GM10248 (cell line): Measurements from ENCODE around the gene POLR3A.

Experiments used
- CTCF ChIA-PET: fragments of 300-600 bp; sonication (Branson Sonifier 250); formaldehyde crosslinking; extraction: SDS; loops from one replicate; lab custom pipeline; 2021; ENCODE audit warnings: antibody characterized with exemption; lab: Yijun Ruan, JAX
- POLR2A ChIA-PET: fragments of 350-650 bp; sonication (Branson Sonifier 250); formaldehyde crosslinking; extraction: SDS; loops from one replicate; lab custom pipeline; 2020; ENCODE audit warnings: antibody characterized with exemption; lab: Yijun Ruan, JAX
- DNase-seq: peaks from one replicate; pipeline ENCODE4 v3.0.0; 2012; ENCODE audit errors: extremely low spot score
- TF ChIP-seq, protein P1 (sequence below): IDR thresholded peaks from 2 replicates; pipeline ENCODE4 v1.5.1; 2012; ENCODE audit warnings: mild to moderate bottlenecking, low read depth; ENCODE audit errors: extremely low read depth, missing control alignments, control extremely low read depth

Gene POLR3A

DNA sequence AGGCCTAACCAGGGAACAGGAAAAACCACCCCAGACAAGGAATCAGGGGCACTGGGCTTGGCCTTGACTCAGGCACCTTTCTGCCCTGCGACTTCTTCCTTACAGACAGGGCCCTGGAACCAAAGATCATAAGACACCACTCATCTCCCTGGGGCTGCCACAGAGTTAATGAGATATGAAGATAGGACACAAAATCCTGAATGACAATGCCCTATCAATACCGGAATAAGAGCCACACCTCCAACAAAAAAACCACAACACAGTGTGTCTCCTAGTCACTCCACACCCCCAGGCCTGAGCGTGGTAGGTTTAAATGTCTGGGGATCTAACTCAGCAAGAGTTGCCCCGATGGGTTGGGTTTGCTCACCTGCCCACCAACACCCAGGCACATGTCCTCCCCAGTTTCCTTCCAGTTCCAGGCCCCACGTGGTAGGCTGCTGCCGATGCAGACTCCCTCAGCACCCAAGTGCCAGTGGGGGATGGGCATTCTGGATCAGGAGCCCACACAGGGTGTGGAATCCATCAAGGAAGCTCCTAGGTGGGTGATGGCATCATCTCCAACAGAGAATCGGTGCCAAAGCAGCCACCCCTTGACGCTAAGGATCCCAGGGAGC, 106.6 kb downstream of the POLR3A start:
- TF ChIP-seq, protein P1, sequence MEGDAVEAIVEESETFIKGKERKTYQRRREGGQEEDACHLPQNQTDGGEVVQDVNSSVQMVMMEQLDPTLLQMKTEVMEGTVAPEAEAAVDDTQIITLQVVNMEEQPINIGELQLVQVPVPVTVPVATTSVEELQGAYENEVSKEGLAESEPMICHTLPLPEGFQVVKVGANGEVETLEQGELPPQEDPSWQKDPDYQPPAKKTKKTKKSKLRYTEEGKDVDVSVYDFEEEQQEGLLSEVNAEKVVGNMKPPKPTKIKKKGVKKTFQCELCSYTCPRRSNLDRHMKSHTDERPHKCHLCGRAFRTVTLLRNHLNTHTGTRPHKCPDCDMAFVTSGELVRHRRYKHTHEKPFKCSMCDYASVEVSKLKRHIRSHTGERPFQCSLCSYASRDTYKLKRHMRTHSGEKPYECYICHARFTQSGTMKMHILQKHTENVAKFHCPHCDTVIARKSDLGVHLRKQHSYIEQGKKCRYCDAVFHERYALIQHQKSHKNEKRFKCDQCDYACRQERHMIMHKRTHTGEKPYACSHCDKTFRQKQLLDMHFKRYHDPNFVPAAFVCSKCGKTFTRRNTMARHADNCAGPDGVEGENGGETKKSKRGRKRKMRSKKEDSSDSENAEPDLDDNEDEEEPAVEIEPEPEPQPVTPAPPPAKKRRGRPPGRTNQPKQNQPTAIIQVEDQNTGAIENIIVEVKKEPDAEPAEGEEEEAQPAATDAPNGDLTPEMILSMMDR: no peak
- DNase-seq: no peak
- CTCF ChIA-PET: interaction anchor here (1.0 to 1.5 kb wide), 3 partner anchors 9 to 46 kb away, joined by 3 to 4 read pairs (median 4); no protein-coding TSS in a partner anchor
- POLR2A ChIA-PET: no interaction called here

DNA sequence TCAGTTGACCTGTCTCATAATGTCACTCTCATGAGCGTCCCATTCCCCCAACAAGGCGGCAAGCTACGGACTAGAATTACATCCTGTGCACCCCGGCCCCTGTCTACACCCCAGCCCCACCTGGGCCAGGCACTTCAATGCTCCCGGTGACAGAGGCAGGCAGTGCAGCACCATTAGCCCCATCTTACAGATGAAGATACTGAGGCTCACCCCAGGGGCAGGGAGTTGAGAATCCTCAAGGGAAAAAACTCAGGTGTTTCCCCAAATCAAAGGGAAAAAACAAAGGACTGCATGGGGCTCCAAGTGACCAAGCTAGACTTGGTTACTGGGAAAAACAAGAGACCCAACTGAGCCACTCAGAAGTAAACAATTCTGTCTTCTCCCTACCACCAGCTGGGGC, 107.3 kb downstream of the POLR3A start:
- CTCF ChIA-PET: interaction anchor here (1.0 to 1.5 kb wide), 2 partner anchors 10 to 47 kb away, joined by 4 read pairs; no protein-coding TSS in a partner anchor

DNA sequence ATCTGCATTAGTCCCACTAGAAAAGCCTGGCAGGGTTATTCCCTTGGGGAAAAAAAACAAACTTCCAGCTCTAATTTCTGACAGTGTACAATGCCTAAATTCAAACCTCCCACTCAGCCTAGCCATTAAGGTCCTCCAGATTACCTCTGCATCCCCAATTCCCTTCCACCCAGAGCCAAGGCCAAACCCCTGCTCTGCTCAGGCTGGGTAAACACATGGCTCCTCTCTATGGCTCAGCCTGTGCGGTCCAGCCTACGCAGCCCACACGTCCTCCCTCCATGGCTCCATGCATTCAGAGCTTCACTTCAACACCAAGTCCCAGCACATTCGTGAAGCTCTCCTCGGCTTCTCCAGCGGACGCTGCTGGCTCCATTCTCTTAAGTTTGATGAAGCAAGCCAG, 107.9 kb downstream of the POLR3A start:
- no peak for DNase-seq
- TF ChIP-seq, protein P1: no peak
- ChIA-PET POLR2A (no interaction called here), CTCF (interaction anchor here (1.0 to 1.5 kb wide), 4 partner anchors 10 to 47 kb away, joined by 4 read pairs; no protein-coding TSS in a partner anchor)

More for the DNA sequence above, 107.3 kb downstream of the POLR3A start:
- POLR2A ChIA-PET: no interaction called here
- TF ChIP-seq, protein P1: no peak
- no peak for DNase-seq

DNA sequence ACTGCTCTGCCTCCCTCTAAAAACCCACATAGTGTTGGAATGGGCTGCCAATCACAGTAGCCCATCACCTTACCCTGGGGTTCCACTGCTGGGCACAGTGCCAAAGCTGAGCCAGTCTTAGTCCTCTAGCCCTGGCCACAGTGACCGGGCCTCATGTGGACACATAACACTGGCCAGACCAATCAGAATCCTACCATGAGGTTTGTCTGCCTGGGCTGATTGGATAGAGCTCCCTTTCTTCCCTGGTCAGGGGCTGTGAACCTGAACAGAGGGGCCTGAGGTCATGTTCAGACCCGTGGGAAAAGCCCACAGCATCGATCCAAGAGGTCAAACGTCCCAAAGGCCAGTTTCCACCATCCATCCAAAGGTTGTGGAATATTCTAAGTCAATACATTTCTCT, 108.8 kb downstream of the POLR3A start:
- ChIA-PET POLR2A (no interaction called here), CTCF (interaction anchor here (1.2 to 1.5 kb wide), 2 partner anchors 9 to 14 kb away, joined by 4 read pairs; no protein-coding TSS in a partner anchor)
- TF ChIP-seq, protein P1: no peak
- no peak for DNase-seq

DNA sequence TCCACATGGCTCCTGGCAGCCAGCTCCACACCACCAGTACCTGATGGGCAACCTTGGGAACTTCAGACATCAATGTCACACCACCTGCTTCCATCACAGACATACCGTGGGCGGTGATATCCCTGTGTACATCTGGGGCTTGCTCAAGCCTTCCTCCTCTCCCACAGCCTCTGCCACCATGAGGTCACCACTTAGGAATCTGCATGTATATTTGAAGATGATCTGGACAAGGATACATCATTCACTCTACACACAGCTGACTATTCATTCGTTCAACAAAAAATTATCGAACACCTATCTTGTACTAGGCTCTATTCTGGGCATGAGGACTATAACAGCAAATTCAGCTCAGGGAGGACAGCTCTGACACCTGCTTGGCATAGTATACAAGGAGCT, 109.6 kb downstream of the POLR3A start:
- CTCF ChIA-PET: no interaction called here
- TF ChIP-seq, protein P1: no peak
- no peak for DNase-seq
- POLR2A ChIA-PET: no interaction called here
